T47D (cell line): ENCODE results near the gene CSNK1A1L.

Experiments
- DNase-seq, 2 experiments: peaks; one replicate each; pipeline versions ENCODE4 v3.0.0 to v3.0.0-alpha.2; 2011 to 2012; ENCODE audit warnings: low read depth in 1 of 2, low spot score in 1 of 2
- JUND ChIP-seq: IDR thresholded peaks from 2 replicates; pipeline ENCODE4 v1.6.1; 2012; ENCODE audit warnings: low read depth
- in situ Hi-C: cut with HindIII; loops from 2 replicates; pipeline ENCODE4 v1.10.0; 2016; ENCODE audit warnings: low sequenced_read_pairs, low pct_unique_long_range_greater_than_20kb

Gene CSNK1A1L

DNA sequence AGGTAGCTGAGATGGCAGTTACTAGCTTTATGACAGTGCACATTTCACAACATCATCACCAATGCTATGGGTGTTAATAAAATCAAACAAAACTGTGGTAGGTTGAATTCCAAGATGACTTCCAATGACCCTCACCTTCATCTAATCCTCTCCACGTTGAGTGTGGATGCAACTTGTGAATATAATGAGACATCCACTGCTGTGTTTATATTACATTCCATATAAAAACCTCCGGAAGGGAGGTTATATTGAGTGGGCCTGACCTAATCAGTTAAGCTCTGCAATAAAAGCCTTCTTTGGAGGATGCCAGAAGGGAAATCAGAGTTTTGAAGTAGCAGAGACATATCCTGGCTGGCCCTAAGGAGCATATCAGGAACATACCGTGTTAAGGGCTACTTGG lies 25.6 kb upstream of the CSNK1A1L start:
- no peak for DNase-seq
- no peak for TF ChIP-seq JUND
- in situ Hi-C loops, result no loop called here

DNA sequence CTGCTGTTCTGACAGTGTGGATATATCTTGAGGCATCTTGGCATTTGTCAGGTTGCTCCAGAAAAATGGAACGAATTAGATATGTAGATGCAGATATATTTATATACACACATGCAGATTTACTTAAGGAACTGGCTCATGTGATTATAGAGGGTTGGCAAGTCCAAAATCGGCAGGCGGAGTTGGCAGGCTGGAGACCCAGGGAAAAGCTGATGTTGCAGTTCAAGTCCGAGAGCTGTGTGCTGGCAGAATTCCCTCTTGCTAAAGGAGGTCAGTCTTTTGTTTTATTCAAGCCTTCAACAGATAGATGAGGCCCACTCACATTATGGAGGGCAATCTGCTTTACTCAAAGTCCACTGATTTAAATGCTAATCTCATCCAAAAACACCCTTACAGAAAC lies 24.4 kb upstream of the CSNK1A1L start:
- no peak for TF ChIP-seq JUND
- no peak for DNase-seq
- in situ Hi-C loops, result no loop called here

DNA sequence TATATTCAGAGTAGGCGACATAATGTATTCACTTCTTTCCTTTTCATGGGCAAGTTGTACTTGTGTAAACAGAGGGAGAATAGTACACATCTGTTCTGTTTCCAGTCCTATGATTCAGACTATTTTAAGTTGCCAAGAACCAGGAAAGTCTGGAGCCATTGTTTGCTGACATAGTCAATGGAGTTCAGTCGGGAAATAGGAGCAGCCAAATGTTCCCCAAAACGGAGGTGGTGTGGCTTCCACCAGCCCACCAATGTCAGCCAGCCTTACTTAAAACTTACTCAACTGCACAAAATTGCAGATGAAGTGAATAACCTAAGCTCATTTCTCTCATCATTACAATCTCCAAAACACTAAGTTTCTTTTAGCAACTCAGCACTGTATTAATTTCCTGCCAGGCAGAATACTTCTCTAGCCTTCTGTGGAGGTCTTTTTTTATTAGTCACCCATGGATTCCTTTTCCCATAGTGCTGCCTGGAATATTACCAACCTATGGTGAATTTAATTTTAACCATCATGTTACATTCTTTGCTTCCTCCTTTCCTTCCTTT lies 22.3 kb upstream of the CSNK1A1L start:
- in situ Hi-C loops, result no loop called here
- DNase-seq, result no peak
- TF ChIP-seq JUND, result no peak

DNA sequence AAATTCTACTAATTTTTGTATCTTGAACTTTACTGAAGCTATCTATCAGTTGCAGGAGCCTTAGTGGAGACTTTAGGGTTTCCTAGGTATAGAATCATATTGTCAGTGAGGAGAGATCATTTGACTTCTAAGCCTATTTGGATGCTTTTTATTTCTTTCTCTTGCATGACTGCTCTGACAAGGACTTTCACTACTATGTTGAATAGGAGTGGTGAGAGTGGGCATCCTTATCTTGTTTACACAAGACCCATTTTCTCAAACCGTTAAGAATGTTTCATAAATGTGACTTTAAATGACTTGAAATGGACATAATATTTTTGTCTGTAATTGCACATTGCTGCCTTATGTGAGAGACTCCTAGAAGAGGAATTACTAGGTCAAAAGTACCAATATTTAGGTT lies 17.9 kb upstream of the CSNK1A1L start:
- in situ Hi-C loops, result no loop called here
- DNase-seq, result no peak
- no peak for TF ChIP-seq JUND

DNA sequence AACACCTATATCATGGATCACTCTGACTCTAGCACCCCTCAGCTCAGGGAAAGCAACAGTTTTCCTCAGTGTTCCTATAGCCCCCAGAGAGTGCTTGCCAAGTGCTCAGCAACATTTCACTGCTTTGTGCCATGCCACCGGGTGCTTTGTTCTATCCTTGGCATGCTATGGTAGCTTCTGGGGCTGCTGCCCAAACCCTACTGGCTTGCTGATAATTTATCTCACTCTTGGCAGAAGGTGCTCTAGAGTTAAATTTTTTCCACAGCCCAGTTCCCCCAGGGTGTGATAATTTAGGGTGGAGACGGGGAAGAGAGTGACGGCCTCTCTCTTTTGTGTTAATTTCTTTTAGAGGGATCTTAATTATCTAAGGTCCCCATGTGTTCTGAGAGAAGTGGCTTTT lies 12.6 kb upstream of the CSNK1A1L start:
- in situ Hi-C loops, result no loop called here
- TF ChIP-seq JUND, result no peak
- DNase-seq, result no peak

DNA sequence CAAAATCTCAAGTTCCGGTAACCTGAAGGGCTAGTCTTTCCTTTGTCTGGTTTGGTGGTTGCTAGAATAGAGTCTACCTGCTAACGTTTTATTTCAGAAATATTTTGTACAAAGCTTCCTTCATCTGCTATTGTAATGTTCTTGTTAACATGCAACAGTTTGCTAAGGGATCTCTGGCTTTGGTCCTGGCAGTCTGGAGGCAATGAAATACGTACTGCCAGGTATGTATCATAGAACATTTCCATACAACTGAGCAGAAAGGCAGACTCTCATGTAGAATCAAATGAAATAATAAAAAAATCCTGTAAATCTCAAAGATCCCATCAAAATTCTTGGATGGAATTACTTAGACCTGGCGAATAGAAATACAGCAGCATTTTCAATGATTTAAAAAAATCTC lies 8.8 kb upstream of the CSNK1A1L start:
- in situ Hi-C loops, result no loop called here
- no peak for DNase-seq
- TF ChIP-seq JUND, result no peak

DNA sequence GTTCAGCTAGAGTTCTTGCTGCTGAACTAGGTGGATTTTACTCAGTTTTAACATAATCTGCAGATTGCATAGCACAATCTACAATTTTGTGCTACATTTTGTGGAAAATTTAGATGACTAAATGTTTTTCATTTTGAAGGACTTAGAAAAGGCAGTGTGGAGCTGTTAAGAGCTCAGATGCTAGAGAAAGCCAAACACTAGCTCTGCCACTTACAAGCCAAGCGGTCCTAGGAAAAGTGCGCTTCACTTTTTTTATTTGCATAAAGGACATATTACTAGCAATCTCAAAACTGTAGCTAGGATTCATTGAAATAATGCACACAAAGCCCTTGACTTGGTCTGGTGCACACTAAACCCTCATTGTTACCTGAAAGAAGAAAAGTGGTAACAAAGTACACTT lies 8.1 kb upstream of the CSNK1A1L start:
- in situ Hi-C loops, result no loop called here
- no peak for DNase-seq
- TF ChIP-seq JUND, result no peak

DNA sequence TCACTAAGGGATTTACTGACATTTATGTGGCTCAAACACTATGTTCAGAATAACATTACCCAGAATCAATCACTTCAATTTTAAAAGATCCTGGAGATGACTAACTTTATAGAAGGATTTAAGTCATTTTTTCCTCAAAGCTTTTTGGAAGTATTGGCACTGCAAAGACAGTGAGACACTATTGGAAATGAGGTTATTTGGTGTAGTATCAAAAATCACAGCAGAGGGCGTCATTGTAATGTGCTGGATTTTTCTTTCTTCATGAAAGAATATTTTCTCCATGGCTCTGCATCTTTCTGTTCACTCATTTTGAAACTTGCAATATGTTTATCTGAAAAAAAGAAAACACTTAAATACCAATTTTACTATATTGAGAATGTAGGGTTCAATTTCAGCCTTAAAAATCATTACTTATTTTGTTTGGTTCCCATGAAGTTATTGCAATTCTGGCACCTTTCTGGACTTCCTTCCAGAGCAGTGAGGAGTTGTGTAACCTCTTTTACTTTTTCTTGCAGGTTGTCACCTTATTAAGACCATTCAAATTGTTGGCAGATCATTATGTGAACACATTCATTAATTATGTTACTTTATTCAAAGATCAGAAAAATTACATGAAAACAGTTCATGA lies 3.7 kb upstream of the CSNK1A1L start:
- DNase-seq, result peak in 1 of 2 experiments; percentile 48
- no peak for TF ChIP-seq JUND
- in situ Hi-C loops, result no loop called here

DNA sequence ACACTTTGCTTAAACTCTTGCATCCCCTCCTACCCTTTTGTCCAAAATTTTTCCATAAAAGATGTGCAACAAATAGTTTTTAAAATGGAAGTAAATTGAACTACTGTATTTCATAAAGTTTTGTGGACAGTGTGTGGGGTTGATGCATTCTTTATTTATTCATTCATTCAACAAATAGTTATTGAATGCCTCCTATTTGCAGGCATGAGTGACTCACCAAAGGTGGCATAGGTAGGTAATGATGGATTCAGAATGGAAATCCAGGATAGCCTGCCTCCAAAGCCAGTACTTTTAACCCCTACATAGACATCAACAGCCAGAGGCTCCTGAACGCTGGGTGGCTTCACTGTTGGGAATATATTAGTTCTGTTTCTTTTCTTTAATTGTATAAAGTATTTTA lies 2.4 kb upstream of the CSNK1A1L start:
- TF ChIP-seq JUND, result no peak
- in situ Hi-C loops, result no loop called here

DNA sequence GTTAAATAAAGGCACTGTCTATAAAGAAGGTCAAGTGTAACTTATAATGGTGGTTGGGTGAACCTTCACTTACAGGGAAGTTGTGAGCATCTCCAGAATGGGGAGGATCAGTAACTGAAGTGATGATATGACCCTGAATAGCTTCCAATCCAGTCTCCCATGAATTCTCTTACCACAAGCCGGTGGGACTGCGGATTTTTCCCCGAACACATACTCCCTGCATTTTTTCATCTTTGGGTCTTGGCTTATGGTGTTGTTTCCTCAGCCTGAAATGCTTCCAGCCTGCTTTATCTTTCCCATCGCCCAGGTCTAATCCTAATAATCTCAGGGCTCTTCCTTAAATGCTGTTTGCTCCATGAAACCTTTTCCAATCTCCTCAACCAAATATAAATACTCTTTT lies 2.0 kb upstream of the CSNK1A1L start:
- TF ChIP-seq JUND, result no peak
- in situ Hi-C loops, result no loop called here
- no peak for DNase-seq

More for the DNA sequence above, 2.4 kb upstream of the CSNK1A1L start:
- DNase-seq, result no peak

DNA sequence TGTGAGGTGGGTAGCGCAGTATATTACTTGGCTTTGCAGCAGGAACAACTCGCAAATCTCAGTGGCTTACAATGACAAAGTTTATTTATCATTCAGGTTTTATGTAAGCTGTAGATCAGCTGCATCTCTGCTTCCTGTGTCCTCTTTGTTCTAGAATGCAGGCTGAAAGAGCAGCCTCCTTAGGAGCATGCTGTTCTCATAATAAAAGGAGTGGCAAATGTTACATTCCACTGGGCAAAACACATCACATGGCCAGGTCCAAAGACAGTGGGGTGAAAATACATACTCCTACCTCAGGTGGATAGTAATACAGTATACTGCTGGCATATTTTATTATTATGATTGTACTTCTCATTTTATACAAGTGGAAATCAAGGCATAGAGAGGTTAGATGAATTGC lies 1.2 kb upstream of the CSNK1A1L start:
- in situ Hi-C loops, result no loop called here
- no peak for DNase-seq
- TF ChIP-seq JUND, result no peak

DNA sequence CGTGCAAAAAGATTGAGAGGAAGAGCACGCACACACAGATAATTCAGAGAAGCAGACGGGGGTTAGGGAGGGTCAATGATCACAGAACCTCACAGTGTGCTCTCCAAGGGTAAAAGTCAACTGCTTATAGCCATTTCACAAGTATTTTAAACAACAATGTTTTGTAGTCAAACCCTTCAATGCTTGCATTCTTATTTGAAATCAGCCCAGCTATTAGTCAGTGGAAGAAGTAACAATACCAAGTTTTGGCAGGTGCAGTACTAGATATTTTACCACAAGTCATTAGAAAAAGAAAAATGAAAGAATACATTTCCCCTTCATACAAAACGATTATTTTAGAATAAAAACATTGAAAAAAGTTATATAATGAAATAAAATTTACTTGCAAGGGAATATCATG lies 2.6 kb downstream of the CSNK1A1L start:
- no peak for TF ChIP-seq JUND
- no peak for DNase-seq
- in situ Hi-C loops, result no loop called here

DNA sequence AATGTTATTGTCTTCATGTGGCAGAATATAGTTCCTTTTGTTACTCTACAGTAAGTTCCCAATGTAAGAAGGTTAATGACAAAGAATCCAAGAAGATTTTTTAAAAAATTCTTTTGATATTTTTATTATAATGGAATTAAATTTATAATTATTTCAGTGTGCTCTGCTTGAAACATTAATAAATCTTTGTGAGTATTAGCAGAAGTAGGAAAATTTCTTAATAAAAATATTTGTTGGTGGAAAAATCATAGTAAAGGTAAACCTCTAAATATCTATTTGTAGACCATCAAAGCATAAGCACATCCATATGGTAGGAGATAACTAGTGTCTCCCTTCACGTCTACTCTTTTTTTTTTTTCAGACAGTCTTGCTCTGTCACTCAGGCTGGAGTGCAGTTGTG lies 4.3 kb downstream of the CSNK1A1L start:
- no peak for DNase-seq
- TF ChIP-seq JUND, result no peak
- in situ Hi-C loops, result no loop called here

DNA sequence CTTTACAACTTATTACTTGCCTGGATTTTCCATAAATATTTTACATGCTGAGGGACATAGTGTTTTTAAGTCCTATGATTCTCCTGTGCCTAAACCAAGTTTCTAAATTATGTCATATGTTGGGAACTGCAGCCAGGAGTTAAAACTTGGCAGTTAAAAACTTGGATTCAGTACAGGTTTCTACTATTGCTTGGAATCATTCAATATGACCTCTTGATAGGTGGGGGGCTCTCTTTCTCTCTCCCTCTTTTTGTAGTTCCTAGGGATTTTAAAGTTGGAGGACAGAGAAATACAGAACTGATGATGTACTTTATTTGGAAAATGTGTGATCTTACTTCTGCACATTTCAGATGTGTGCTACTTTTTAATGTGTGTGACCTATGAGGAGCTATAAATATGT lies 4.7 kb downstream of the CSNK1A1L start:
- no peak for DNase-seq
- in situ Hi-C loops, result no loop called here
- TF ChIP-seq JUND, result no peak
